HepG2 (cell line): ENCODE measurements around the gene TSN. TPM values are rescaled to one million over a fixed set of nuclear protein-coding genes. Genes with fewer than 3 reads are reported as not detected.
A peak's percentile ranks its signal among the peaks of the same experiment; 100 is the strongest.

Experiments used
- CHD4 ChIP-seq: fragments of 200-600 bp; sonication (generic); IDR thresholded peaks from 2 replicates; pipeline ENCODE4 v1.7.0; 2017; ENCODE audit warnings: mild to moderate bottlenecking, low read length, borderline replicate concordance
- FOXJ3 ChIP-seq: sonication (generic); formaldehyde crosslinking; IDR thresholded peaks from 2 replicates; pipeline ENCODE4 v1.4.0; 2020; ENCODE audit warnings: missing genetic modification reagents, mild to moderate bottlenecking, borderline replicate concordance
- GATAD1 ChIP-seq: IDR thresholded peaks from 2 replicates; pipeline ENCODE4 v1.6.1; 2016; ENCODE audit warnings: missing genetic modification reagents, missing compliant biosample characterization
- GATAD2A ChIP-seq: IDR thresholded peaks from 2 replicates; pipeline ENCODE4 v1.6.1; 2016
- NFKB2 ChIP-seq: sonication (generic); formaldehyde crosslinking; IDR thresholded peaks from 2 replicates; pipeline ENCODE4 v1.4.0; 2020; ENCODE audit warnings: missing genetic modification reagents, borderline replicate concordance
- SMARCE1 ChIP-seq: fragments of 450-650 bp; IDR thresholded peaks from 2 replicates; pipeline ENCODE4 v1.6.1; 2017; ENCODE audit warnings: borderline replicate concordance
- SUZ12 ChIP-seq: fragments of 150-350 bp; IDR thresholded peaks from 2 replicates; pipeline ENCODE4 v1.6.1; 2014; ENCODE audit warnings: low read depth, low read length
- TBX2 ChIP-seq: sonication (generic); formaldehyde crosslinking; IDR thresholded peaks from 2 replicates; pipeline ENCODE4 v1.5.0; 2020; ENCODE audit warnings: missing genetic modification reagents, mild to moderate bottlenecking, borderline replicate concordance
- THAP11 ChIP-seq: IDR thresholded peaks from 2 replicates; pipeline ENCODE4 v1.6.1; 2016; ENCODE audit warnings: missing biosample characterization, missing genetic modification reagents
- YEATS2 ChIP-seq: sonication (generic); formaldehyde crosslinking; IDR thresholded peaks from 2 replicates; pipeline ENCODE4 v1.4.0; 2020; ENCODE audit warnings: missing genetic modification reagents, borderline replicate concordance
- ZFP37 ChIP-seq: sonication (generic); formaldehyde crosslinking; IDR thresholded peaks from 2 replicates; pipeline ENCODE4 v1.4.0; 2020; ENCODE audit warnings: missing genetic modification reagents, borderline replicate concordance
- ZFP41 ChIP-seq: sonication (generic); formaldehyde crosslinking; IDR thresholded peaks from 2 replicates; pipeline ENCODE4 v1.4.0; 2020; ENCODE audit warnings: mild to moderate bottlenecking, missing genetic modification reagents, borderline replicate concordance
- ZFY ChIP-seq: sonication (generic); formaldehyde crosslinking; IDR thresholded peaks from 2 replicates; pipeline ENCODE4 v1.4.0; 2020; ENCODE audit warnings: missing genetic modification reagents
- ZKSCAN5 ChIP-seq: sonication (generic); formaldehyde crosslinking; IDR thresholded peaks from 2 replicates; pipeline ENCODE4 v1.5.1; 2020; ENCODE audit warnings: mild to moderate bottlenecking, missing genetic modification reagents
- ZNF138 ChIP-seq: sonication (generic); formaldehyde crosslinking; IDR thresholded peaks from 2 replicates; pipeline ENCODE4 v1.5.0; 2020; ENCODE audit warnings: mild to moderate bottlenecking, low read depth, missing genetic modification reagents
- ZNF180 ChIP-seq: sonication (generic); formaldehyde crosslinking; IDR thresholded peaks from 2 replicates; pipeline ENCODE4 v1.4.0; 2020; ENCODE audit warnings: low read depth, missing genetic modification reagents, borderline replicate concordance
- ZNF251 ChIP-seq: sonication (generic); formaldehyde crosslinking; IDR thresholded peaks from 2 replicates; pipeline ENCODE4 v1.9.0; 2021; ENCODE audit warnings: mild to moderate bottlenecking, missing genetic modification reagents
- ZNF441 ChIP-seq: sonication (generic); formaldehyde crosslinking; IDR thresholded peaks from 2 replicates; pipeline ENCODE4 v1.7.0; 2021; ENCODE audit warnings: missing genetic modification reagents, borderline replicate concordance
- ZSCAN29 ChIP-seq: sonication (generic); formaldehyde crosslinking; conservative IDR thresholded peaks from 2 replicates; pipeline ENCODE4 v1.4.0; 2020; ENCODE audit warnings: mild to moderate bottlenecking, missing genetic modification reagents
- polyA plus RNA-seq, 8 experiments: library from polyadenylated mRNA; depleted of rRNA in 3 of 8; stranded (reverse) in 7 of 8; unstranded in 1 of 8; fragments of >200 nt; fragmentation: Illumina TruSeq in 4 of 8; extraction: Trizol in 4 of 8; gene quantifications; 2 replicates each; pipeline versions ENCODE4 v1.2.1 to v1.2.3, GENCODE V29; 2011 to 2016; ENCODE audit warnings: low read depth in 4 of 8, missing spikeins in 1 of 8, mixed read lengths in 1 of 8; ENCODE audit not compliant: insufficient read depth in 1 of 8
- total RNA-seq, 5 experiments: library from RNA; depleted of rRNA; stranded (reverse); fragments of >200 nt; fragmentation: Illumina TruSeq; extraction: Trizol; gene quantifications; 2 replicates each; pipeline ENCODE4 v1.2.3, GENCODE V29; 2016; ENCODE audit warnings: low read depth in 1 of 5
- TF ChIP-seq, protein P1 (sequence below): sonication (generic); formaldehyde crosslinking; IDR thresholded peaks from 2 replicates; pipeline ENCODE4 v1.8.0; 2022; ENCODE audit warnings: mild to moderate bottlenecking, missing genetic modification reagents; ENCODE audit not compliant: insufficient replicate concordance
- TF ChIP-seq, protein P2 (sequence below): sonication (generic); formaldehyde crosslinking; IDR thresholded peaks from 2 replicates; pipeline ENCODE4 v1.4.0; 2020; ENCODE audit warnings: missing genetic modification reagents
- TF ChIP-seq, protein P3 (sequence below): sonication (generic); formaldehyde crosslinking; IDR thresholded peaks from 2 replicates; pipeline ENCODE4 v1.4.0; 2020; ENCODE audit warnings: mild to moderate bottlenecking, low read depth, missing genetic modification reagents
- TF ChIP-seq, protein P4 (sequence below): sonication (generic); formaldehyde crosslinking; IDR thresholded peaks from 2 replicates; pipeline ENCODE4 v1.5.1; 2020; ENCODE audit warnings: mild to moderate bottlenecking, moderate library complexity, missing genetic modification reagents
- TF ChIP-seq, protein P5 (sequence below): sonication (generic); formaldehyde crosslinking; IDR thresholded peaks from 2 replicates; pipeline ENCODE4 v1.8.0; 2022; ENCODE audit warnings: mild to moderate bottlenecking, missing genetic modification reagents, borderline replicate concordance

The TSN gene
- total and polyA plus RNA-seq, 2 of the 13 experiments (the other 11 are each of a cell fraction or from before 2014, with no cell fraction given), result 56.4 to 115 TPM

DNA sequence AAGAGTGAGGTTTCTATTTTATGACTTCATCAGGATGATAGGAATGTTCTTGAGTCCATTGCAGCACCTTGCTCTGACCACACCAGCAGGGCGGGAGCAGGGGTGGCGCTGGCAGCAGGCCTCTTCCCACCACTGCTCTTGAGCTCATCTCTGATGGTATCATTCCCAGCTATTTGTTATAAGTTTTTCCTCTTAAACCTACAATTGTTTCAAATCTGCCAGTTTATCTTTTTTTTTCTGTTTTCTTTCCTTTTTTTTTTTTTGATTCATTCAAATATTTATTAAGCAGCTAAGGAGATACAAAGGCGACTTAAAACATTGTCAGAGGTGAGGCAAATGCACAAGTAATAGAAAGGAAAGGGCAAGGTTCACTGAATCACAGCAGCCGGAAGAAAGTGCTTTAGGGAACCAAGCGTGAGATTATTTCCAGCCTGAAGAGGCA, 47.5 kb upstream of the TSN start (continued):
- 0 out of 2 replicates have a peak, but pooled peaks have one; percentile 19 for TF ChIP-seq FOXJ3 (CRISPR knock-in tag)
- TF ChIP-seq, protein P1, sequence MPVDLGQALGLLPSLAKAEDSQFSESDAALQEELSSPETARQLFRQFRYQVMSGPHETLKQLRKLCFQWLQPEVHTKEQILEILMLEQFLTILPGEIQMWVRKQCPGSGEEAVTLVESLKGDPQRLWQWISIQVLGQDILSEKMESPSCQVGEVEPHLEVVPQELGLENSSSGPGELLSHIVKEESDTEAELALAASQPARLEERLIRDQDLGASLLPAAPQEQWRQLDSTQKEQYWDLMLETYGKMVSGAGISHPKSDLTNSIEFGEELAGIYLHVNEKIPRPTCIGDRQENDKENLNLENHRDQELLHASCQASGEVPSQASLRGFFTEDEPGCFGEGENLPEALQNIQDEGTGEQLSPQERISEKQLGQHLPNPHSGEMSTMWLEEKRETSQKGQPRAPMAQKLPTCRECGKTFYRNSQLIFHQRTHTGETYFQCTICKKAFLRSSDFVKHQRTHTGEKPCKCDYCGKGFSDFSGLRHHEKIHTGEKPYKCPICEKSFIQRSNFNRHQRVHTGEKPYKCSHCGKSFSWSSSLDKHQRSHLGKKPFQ, result no peak
- no peak for TF ChIP-seq ZFP41 (CRISPR knock-in tag)
- peak; percentile 49; the same call in 1 of the 2 replicates for TF ChIP-seq GATAD2A (CRISPR knock-in tag)
- no peak for TF ChIP-seq CHD4
- TF ChIP-seq, protein P2, sequence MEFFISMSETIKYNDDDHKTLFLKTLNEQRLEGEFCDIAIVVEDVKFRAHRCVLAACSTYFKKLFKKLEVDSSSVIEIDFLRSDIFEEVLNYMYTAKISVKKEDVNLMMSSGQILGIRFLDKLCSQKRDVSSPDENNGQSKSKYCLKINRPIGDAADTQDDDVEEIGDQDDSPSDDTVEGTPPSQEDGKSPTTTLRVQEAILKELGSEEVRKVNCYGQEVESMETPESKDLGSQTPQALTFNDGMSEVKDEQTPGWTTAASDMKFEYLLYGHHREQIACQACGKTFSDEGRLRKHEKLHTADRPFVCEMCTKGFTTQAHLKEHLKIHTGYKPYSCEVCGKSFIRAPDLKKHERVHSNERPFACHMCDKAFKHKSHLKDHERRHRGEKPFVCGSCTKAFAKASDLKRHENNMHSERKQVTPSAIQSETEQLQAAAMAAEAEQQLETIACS (CRISPR knock-in tag), result no peak
- no peak for TF ChIP-seq GATAD1
- TF ChIP-seq ZFY (CRISPR knock-in tag), result peak; percentile 33; the same call in 1 of the 2 replicates
- TF ChIP-seq, protein P3, sequence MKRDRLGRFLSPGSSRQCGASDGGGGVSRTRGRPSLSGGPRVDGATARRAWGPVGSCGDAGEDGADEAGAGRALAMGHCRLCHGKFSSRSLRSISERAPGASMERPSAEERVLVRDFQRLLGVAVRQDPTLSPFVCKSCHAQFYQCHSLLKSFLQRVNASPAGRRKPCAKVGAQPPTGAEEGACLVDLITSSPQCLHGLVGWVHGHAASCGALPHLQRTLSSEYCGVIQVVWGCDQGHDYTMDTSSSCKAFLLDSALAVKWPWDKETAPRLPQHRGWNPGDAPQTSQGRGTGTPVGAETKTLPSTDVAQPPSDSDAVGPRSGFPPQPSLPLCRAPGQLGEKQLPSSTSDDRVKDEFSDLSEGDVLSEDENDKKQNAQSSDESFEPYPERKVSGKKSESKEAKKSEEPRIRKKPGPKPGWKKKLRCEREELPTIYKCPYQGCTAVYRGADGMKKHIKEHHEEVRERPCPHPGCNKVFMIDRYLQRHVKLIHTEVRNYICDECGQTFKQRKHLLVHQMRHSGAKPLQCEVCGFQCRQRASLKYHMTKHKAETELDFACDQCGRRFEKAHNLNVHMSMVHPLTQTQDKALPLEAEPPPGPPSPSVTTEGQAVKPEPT (CRISPR knock-in tag), result no peak
- peak; percentile 58; the same call in 1 of the 2 replicates for TF ChIP-seq NFKB2 (CRISPR knock-in tag)
- TF ChIP-seq TBX2 (CRISPR knock-in tag), result peak; percentile 5; the same call in 1 of the 2 replicates
- TF ChIP-seq SUZ12, result no peak
- TF ChIP-seq ZNF138 (CRISPR knock-in tag), result no peak
- no peak for TF ChIP-seq SMARCE1
- TF ChIP-seq YEATS2, result no peak
- TF ChIP-seq ZSCAN29, result no peak
- no peak for TF ChIP-seq ZKSCAN5 (CRISPR knock-in tag)
- no peak for TF ChIP-seq ZNF180 (CRISPR knock-in tag)
- TF ChIP-seq ZNF441 (CRISPR knock-in tag), result no peak
- no peak for TF ChIP-seq THAP11
- no peak for TF ChIP-seq ZNF251 (CRISPR knock-in tag)
- TF ChIP-seq ZFP37, result no peak
- TF ChIP-seq, protein P4, sequence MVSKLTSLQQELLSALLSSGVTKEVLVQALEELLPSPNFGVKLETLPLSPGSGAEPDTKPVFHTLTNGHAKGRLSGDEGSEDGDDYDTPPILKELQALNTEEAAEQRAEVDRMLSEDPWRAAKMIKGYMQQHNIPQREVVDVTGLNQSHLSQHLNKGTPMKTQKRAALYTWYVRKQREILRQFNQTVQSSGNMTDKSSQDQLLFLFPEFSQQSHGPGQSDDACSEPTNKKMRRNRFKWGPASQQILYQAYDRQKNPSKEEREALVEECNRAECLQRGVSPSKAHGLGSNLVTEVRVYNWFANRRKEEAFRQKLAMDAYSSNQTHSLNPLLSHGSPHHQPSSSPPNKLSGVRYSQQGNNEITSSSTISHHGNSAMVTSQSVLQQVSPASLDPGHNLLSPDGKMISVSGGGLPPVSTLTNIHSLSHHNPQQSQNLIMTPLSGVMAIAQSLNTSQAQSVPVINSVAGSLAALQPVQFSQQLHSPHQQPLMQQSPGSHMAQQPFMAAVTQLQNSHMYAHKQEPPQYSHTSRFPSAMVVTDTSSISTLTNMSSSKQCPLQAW (CRISPR knock-in tag), result 0 out of 2 replicates have a peak, but pooled peaks have one; percentile 0
- TF ChIP-seq, protein P5, sequence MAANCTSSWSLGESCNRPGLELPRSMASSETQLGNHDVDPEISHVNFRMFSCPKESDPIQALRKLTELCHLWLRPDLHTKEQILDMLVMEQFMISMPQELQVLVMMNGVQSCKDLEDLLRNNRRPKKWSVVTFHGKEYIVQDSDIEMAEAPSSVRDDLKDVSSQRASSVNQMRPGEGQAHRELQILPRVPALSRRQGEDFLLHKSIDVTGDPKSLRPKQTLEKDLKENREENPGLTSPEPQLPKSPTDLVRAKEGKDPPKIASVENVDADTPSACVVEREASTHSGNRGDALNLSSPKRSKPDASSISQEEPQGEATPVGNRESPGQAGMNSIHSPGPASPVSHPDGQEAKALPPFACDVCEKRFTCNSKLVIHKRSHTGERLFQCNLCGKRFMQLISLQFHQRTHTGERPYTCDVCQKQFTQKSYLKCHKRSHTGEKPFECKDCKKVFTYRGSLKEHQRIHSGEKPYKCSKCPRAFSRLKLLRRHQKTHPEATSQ (CRISPR knock-in tag), result no peak
